Gastrocnemius medialis (tissue), 4 donors: ENCODE results near the gene GALNT18. TPM values are rescaled to one million over a fixed set of nuclear protein-coding genes. Genes with fewer than 3 reads are reported as not detected.
A peak's percentile ranks its signal among the peaks of the same experiment; 100 is the strongest.

Source experiments
- ATAC-seq, 2 donors: fragments of 150-250 bp; one replicate each; pipeline ENCODE4 v1.9.1; 2016
- DNase-seq, 2 donors: peaks; one replicate each; pipeline ENCODE4 v3.0.0-alpha.2; 2019
- H3K27ac ChIP-seq, 4 donors: fragments of 200-600 bp; sonication (generic); 1 replicate in 1 of 4; 2 replicates in 3 of 4; pipeline ENCODE4 v1.5.1; 2016 to 2018; ENCODE audit warnings: mild to moderate bottlenecking in 2 of 4, moderate library complexity in 1 of 4
- H3K27me3 ChIP-seq, 3 donors: fragments of 200-600 bp; sonication (generic) in 2 of 3; 1 replicate in 1 of 3; 2 replicates in 2 of 3; pipeline versions ENCODE4 v1.5.1 to v1.6.0; 2016 to 2019; ENCODE audit warnings: mild to moderate bottlenecking in 1 of 3, moderate library complexity in 1 of 3
- H3K36me3 ChIP-seq, 2 donors: fragments of 200-600 bp; sonication (generic) in 1 of 2; one replicate each; pipeline ENCODE4 v1.5.1; 2017 to 2018
- H3K4me1 ChIP-seq, 2 donors: fragments of 200-600 bp; sonication (generic) in 1 of 2; one replicate each; pipeline ENCODE4 v1.5.1; 2016 to 2017; ENCODE audit warnings: mild to moderate bottlenecking in 2 of 2
- H3K4me3 ChIP-seq, 4 donors: fragments of 200-600 bp; sonication (generic) in 3 of 4; 1 replicate in 1 of 4; 2 replicates in 3 of 4; pipeline ENCODE4 v1.5.1; 2016 to 2019; ENCODE audit warnings: mild to moderate bottlenecking in 2 of 4
- H3K9me3 ChIP-seq, 3 donors: fragments of 200-600 bp; sonication (generic) in 2 of 3; 1 replicate in 1 of 3; 2 replicates in 2 of 3; pipeline ENCODE4 v1.5.1; 2016 to 2019
- POLR2A ChIP-seq, 2 donors: fragments of 450-650 bp; IDR thresholded peaks; one replicate each; pipeline ENCODE4 v1.6.1; 2017; ENCODE audit warnings: antibody characterized with exemption in 2 of 2, mild to moderate bottlenecking in 2 of 2, moderate library complexity in 2 of 2
- in situ Hi-C, 4 donors: fragments of 200-750 bp; cut with MboI; loops; one replicate each; pipeline versions ENCODE4 v1.15.0 to v1.8.0; 2017; ENCODE audit warnings: low sequenced_read_pairs in 4 of 4
- intact Hi-C: fragments of 100-400 bp; cut with DNase I; formaldehyde crosslinking; loops from one replicate; pipeline ENCODE4 v1.15.1; 2023; ENCODE audit warnings: low total_unique reads
- total RNA-seq, 4 donors: library from RNA; depleted of rRNA; stranded (reverse); fragments of >200 nt; gene quantifications; one replicate each; pipeline versions ENCODE4 v1.1.0 to v1.2.3, GENCODE V29; 2016
- TF ChIP-seq, protein P1 (sequence below), 5 experiments: fragments of 450-650 bp in 3 of 5; fragments of 200-600 bp in 2 of 5; sonication (generic) in 2 of 5; IDR thresholded peaks in 4 of 5; conservative IDR thresholded peaks in 1 of 5; 1 replicate in 4 of 5; 2 replicates in 1 of 5; pipeline ENCODE4 v1.5.1; 2016 to 2019; ENCODE audit warnings: antibody characterized with exemption in 5 of 5, mild to moderate bottlenecking in 3 of 5, moderate library complexity in 3 of 5

The GALNT18 gene
- total RNA-seq, 4 donors from 2014 or later: 10.5 to 29.2 (median 11.2) TPM

DNA sequence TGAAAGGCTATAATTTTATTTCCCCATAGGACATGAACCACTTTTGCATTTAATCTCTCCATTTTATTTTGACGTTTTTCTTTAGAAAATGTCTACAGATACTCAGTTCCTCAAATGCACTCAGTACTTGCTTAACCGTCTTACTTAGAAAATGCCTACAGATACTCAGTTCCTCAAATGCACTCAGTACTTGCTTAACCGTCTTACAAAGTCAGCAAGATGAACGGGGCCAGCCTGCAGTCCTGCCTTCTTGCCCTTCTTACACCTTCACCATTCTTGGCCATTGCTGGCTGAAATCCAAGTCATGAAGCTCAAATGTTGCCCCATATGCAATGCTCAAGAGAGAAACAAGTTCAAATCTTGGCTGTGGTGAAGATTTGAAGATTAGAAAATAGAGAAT is 302.8 kb downstream of the GALNT18 start:
- H3K27ac ChIP-seq: no peak overlapping the region
- in situ Hi-C loops: no loop called here
- DNase-seq: no peak
- intact Hi-C loops: no loop called here
- TF ChIP-seq, protein P1, sequence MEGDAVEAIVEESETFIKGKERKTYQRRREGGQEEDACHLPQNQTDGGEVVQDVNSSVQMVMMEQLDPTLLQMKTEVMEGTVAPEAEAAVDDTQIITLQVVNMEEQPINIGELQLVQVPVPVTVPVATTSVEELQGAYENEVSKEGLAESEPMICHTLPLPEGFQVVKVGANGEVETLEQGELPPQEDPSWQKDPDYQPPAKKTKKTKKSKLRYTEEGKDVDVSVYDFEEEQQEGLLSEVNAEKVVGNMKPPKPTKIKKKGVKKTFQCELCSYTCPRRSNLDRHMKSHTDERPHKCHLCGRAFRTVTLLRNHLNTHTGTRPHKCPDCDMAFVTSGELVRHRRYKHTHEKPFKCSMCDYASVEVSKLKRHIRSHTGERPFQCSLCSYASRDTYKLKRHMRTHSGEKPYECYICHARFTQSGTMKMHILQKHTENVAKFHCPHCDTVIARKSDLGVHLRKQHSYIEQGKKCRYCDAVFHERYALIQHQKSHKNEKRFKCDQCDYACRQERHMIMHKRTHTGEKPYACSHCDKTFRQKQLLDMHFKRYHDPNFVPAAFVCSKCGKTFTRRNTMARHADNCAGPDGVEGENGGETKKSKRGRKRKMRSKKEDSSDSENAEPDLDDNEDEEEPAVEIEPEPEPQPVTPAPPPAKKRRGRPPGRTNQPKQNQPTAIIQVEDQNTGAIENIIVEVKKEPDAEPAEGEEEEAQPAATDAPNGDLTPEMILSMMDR (IDR thresholded peaks at IDR 0.05 in 4 of 5, conservative IDR thresholded peaks at IDR 0.05 in 1 of 5): no peak
- TF ChIP-seq POLR2A (IDR thresholded peaks at IDR 0.05): no peak
- H3K9me3 ChIP-seq: no peaks in the 10 kb centered on the region
- H3K27me3 ChIP-seq: no peaks in the 10 kb centered on the region
- ATAC-seq: no peak
- H3K4me3 ChIP-seq: no peak overlapping the region
- peaks cover 8% of the 10 kb centered on the region in 2 donors for H3K4me1 ChIP-seq
- H3K36me3 ChIP-seq: no peaks in the 10 kb centered on the region

GRCh38 chr11:11318461-11318860 is 303.3 kb downstream of the GALNT18 start:
- no peak overlapping the region for H3K4me3 ChIP-seq
- no peak overlapping the region for H3K27ac ChIP-seq
- H3K27me3 ChIP-seq: no peaks in the 10 kb centered on the region
- intact Hi-C loops: no loop called here
- TF ChIP-seq POLR2A (IDR thresholded peaks at IDR 0.05): no peak
- TF ChIP-seq, protein P1 (IDR thresholded peaks at IDR 0.05 in 4 of 5, conservative IDR thresholded peaks at IDR 0.05 in 1 of 5): no peak
- H3K4me1 ChIP-seq: peaks cover 13% of the 10 kb centered on the region in 2 donors
- in situ Hi-C loops: no loop called here
- H3K36me3 ChIP-seq: no peaks in the 10 kb centered on the region
- DNase-seq (no peak), ATAC-seq (no peak)
- no peaks in the 10 kb centered on the region for H3K9me3 ChIP-seq

DNA sequence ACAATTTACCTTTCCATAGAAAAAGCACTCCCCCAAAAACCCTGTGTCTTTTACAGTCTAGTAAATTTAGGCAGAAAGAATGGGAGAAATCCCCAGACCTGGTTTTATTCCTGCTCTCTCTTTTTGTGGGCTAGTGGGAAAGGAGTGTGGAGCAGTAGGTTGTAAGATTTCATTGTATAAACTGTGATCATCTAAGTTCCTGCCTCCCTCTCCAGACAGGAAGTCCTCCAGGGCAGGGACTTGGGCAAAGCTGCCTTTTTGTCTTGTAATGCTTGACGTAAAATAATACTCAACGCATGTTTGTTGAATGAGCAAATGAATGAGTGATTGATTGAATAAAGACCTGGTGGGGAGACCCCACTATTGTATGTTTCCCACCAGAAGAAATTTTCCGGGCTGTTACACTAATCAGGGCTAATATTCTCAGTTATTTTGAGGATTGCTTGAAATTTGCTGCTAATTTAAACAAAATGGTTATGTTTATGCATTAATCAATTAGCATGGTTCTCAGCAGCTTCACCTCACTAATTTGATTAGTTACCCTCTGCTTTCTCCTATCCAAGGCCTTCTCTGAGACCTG is 305.1 kb downstream of the GALNT18 start:
- DNase-seq: no peak
- H3K9me3 ChIP-seq: no peaks in the 10 kb centered on the region
- ATAC-seq: no peak
- in situ Hi-C loops: no loop called here
- intact Hi-C loops: no loop called here
- no peak for TF ChIP-seq POLR2A (IDR thresholded peaks at IDR 0.05)
- TF ChIP-seq, protein P1 (IDR thresholded peaks at IDR 0.05 in 4 of 5, conservative IDR thresholded peaks at IDR 0.05 in 1 of 5): no peak
- H3K27ac ChIP-seq: no peak overlapping the region
- no peaks in the 10 kb centered on the region for H3K27me3 ChIP-seq
- peaks cover 17 to 20% of the 10 kb centered on the region in 2 donors for H3K4me1 ChIP-seq
- H3K36me3 ChIP-seq: no peaks in the 10 kb centered on the region
- H3K4me3 ChIP-seq: no peak overlapping the region

- in situ Hi-C loops (no loop called here), intact Hi-C loops (loop anchor here (5.0 kb wide), 2 partner anchors 198 to 308 kb away; partner anchors contain the start of gene GALNT18)
- TF ChIP-seq, protein P1 (IDR thresholded peaks at IDR 0.05 in 4 of 5, conservative IDR thresholded peaks at IDR 0.05 in 1 of 5): no peak
Observed at GRCh38 chr11:11313902-11314692, 307.7 kb downstream of the GALNT18 start.

More at GRCh38 chr11:11313902-11314692, 307.7 kb downstream of the GALNT18 start:
- H3K4me3 ChIP-seq: no peak overlapping the region
- H3K36me3 ChIP-seq: no peaks in the 10 kb centered on the region
- H3K9me3 ChIP-seq: no peaks in the 10 kb centered on the region
- no peaks in the 10 kb centered on the region for H3K27me3 ChIP-seq
- ATAC-seq: peak; percentile 94 to 98
- peak; percentile 52 to 65 for DNase-seq
- H3K4me1 ChIP-seq: peaks cover 17 to 20% of the 10 kb centered on the region in 2 donors
- H3K27ac ChIP-seq: peak overlapping the region; percentile 67 to 78 (median 73)
